Caco-2 (cell line): ENCODE data around the gene L3MBTL2. TPM values are rescaled to one million over a fixed set of nuclear protein-coding genes. Genes with fewer than 3 reads are reported as not detected.

Source experiments
- BruUV-seq: library from RNA; stranded (reverse); fragments of 400-500 nt; replicated peaks from 2 replicates; lab custom pipeline; 2021; lab: Mats Ljungman, UMichigan
- CTCF ChIA-PET: fragments of 300-600 bp; sonication (Branson Sonifier 250); formaldehyde crosslinking; loops from one replicate; lab custom pipeline; 2022; ENCODE audit warnings: antibody characterized with exemption; lab: Charles Lee
- POLR2A ChIA-PET: fragments of 300-600 bp; sonication (Branson Sonifier 250); formaldehyde crosslinking; loops from one replicate; lab custom pipeline; 2022; ENCODE audit warnings: antibody characterized with exemption; lab: Charles Lee
- DNase-seq, 2 experiments: peaks; one replicate each; pipeline versions ENCODE4 v3.0.0 to v3.0.0-alpha.2; 2020 to 2022
- H3K27me3 ChIP-seq: replicated peaks from 2 replicates; pipeline ENCODE4 v1.6.0; 2011; ENCODE audit warnings: low read length; ENCODE audit not compliant: control insufficient read depth, insufficient read depth
- H3K36me3 ChIP-seq: 2 replicates; pipeline ENCODE4 v1.5.1; 2011; ENCODE audit warnings: low read length; ENCODE audit not compliant: control insufficient read depth, insufficient read depth
- H3K4me1 ChIP-seq: fragments of 250-450 bp; sonication (Bioruptor Pico); 2 replicates; pipeline ENCODE4 v1.5.1; 2020; ENCODE audit warnings: mild to moderate bottlenecking
- H3K4me3 ChIP-seq: 2 replicates; pipeline ENCODE4 v1.5.1; 2011; ENCODE audit warnings: low read depth, mild to moderate bottlenecking, control low read depth, low read length
- H3K9me3 ChIP-seq: fragments of 250-450 bp; sonication (Bioruptor Pico); 2 replicates; pipeline ENCODE4 v1.5.1; 2020; ENCODE audit warnings: mild to moderate bottlenecking, moderate library complexity
- H3K27ac Mint-ChIP-seq: one replicate; pipeline ENCODE4 v1.8.0; 2022; ENCODE audit warnings: mixed read lengths; ENCODE audit not compliant: unreplicated experiment
- H3K27me3 Mint-ChIP-seq: one replicate; pipeline ENCODE4 v1.8.0; 2022; ENCODE audit warnings: mixed read lengths; ENCODE audit not compliant: insufficient read depth, unreplicated experiment
- H3K36me3 Mint-ChIP-seq: one replicate; pipeline ENCODE4 v1.8.0; 2022; ENCODE audit warnings: mild to moderate bottlenecking, mixed read lengths; ENCODE audit not compliant: insufficient read depth, unreplicated experiment
- H3K4me1 Mint-ChIP-seq: one replicate; pipeline ENCODE4 v1.8.0; 2022; ENCODE audit warnings: low read depth, mixed read lengths; ENCODE audit not compliant: unreplicated experiment
- H3K4me3 Mint-ChIP-seq: one replicate; pipeline ENCODE4 v1.8.0; 2022; ENCODE audit warnings: mild to moderate bottlenecking, moderate library complexity, mixed read lengths; ENCODE audit not compliant: unreplicated experiment
- H3K9me3 Mint-ChIP-seq: one replicate; pipeline ENCODE4 v1.8.0; 2022; ENCODE audit warnings: mixed read lengths; ENCODE audit not compliant: unreplicated experiment
- intact Hi-C: fragments of 100-400 bp; cut with micrococcal nuclease; formaldehyde crosslinking; loops from one replicate; pipeline ENCODE4 v1.10.0; 2022; ENCODE audit not compliant: unreplicated experiment
- total RNA-seq: library from RNA; stranded (reverse); gene quantifications from 2 replicates; pipeline ENCODE4 v1.2.3, GENCODE V29; 2022
- TF ChIP-seq, protein P1 (sequence below), 2 experiments: fragments of 200-600 bp in 1 of 2; IDR thresholded peaks; 1 replicate in 1 of 2; 2 replicates in 1 of 2; pipeline versions ENCODE4 v1.5.1 to v1.8.0; 2011 to 2022; ENCODE audit warnings: antibody characterized with exemption in 1 of 2, control low read depth in 1 of 2, inconsistent platforms in 1 of 2, low read depth in 1 of 2, low read length in 1 of 2, mild to moderate bottlenecking in 1 of 2, moderate library complexity in 1 of 2; ENCODE audit not compliant: insufficient read depth in 1 of 2, severe bottlenecking in 1 of 2, unreplicated experiment in 1 of 2

L3MBTL2 gene
- total RNA-seq, 1 experiment from 2014 or later, result 24.3 TPM

DNA sequence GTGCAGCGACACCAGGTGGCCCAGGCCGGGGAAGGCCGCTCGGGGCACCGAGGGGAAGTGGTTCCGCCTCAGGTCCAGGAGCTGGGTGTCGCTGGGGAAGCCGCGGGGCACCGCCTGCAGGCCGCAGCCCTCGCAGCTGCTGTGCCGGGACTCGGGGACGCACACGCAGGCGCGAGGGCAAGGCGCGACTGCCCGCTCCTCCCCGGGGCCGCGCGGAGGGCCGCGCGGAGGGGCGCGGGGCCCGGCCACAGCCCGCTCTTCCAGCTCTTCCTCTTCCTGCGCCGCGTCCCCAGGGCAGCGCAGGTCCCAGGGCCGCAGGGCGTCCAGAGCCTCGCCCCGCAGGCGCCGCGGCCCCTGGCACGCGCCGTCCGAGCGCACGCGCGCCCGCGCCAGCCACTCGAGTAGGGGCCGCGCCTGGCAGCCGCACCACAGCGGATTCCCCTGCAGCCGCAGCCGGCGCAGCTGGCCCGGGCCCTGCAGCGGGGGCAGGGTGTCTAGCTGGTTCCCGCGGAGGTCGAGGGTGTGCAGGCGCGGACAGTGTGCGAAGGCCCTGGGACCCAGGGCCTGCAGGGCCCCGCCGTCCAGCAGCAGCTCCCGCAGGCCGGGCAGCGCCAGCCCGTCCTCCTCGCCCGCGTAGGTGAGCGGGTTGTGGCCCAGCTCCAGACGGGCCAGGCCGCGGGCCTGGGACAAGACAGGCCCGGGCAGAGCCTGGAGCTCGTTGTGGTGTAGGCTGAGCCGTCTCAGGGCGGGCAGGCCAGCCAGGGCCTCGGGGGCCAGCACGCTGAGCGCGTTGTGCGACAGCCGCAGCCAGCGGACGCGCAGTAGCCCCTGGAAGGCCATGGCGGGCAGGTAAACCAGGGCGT, 32.8 kb downstream of the L3MBTL2 start:
- Mint-ChIP-seq H3K9me3 (no peaks in the 10 kb centered on the region), H3K4me3 (peak overlapping the region; percentile 68), H3K36me3 (peaks cover 10% of the 10 kb centered on the region), H3K4me1 (no peaks in the 10 kb centered on the region), H3K27ac (no peak overlapping the region), H3K27me3 (no peaks in the 10 kb centered on the region)
- H3K4me3 ChIP-seq, result peak overlapping the region; percentile 29
- H3K4me1 ChIP-seq, result 0 out of 2 replicates have a peak, but pooled peaks cover 5% of the 10 kb centered on the region
- H3K36me3 ChIP-seq, result no peaks in the 10 kb centered on the region
- TF ChIP-seq, protein P1, sequence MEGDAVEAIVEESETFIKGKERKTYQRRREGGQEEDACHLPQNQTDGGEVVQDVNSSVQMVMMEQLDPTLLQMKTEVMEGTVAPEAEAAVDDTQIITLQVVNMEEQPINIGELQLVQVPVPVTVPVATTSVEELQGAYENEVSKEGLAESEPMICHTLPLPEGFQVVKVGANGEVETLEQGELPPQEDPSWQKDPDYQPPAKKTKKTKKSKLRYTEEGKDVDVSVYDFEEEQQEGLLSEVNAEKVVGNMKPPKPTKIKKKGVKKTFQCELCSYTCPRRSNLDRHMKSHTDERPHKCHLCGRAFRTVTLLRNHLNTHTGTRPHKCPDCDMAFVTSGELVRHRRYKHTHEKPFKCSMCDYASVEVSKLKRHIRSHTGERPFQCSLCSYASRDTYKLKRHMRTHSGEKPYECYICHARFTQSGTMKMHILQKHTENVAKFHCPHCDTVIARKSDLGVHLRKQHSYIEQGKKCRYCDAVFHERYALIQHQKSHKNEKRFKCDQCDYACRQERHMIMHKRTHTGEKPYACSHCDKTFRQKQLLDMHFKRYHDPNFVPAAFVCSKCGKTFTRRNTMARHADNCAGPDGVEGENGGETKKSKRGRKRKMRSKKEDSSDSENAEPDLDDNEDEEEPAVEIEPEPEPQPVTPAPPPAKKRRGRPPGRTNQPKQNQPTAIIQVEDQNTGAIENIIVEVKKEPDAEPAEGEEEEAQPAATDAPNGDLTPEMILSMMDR (IDR thresholded peaks at IDR 0.05; ENCODE audit: insufficient read depth in 1 of 2, low read depth in 1 of 2, low read length in 1 of 2, severe bottlenecking in 1 of 2, unreplicated experiment in 1 of 2), result peak; percentile 50 to 69
- H3K9me3 ChIP-seq, result no peaks in the 10 kb centered on the region
- BruUV-seq, result no TSS peak
- no peaks in the 10 kb centered on the region for H3K27me3 ChIP-seq
- intact Hi-C loops, result no loop called here
- peak; percentile 80 to 85 for DNase-seq
- POLR2A ChIA-PET, result interaction anchor here (0.6 to 1.3 kb wide), 3 partner anchors 19 to 315 kb away, joined by 5 to 6 read pairs (median 6); no protein-coding TSS in a partner anchor
- CTCF ChIA-PET, result interaction anchor here (0.5 to 2.5 kb wide), 15 partner anchors 8 to 1886 kb away, joined by 3 to 39 read pairs (median 4); partner anchors contain the start of genes RANGAP1, TEF and ZC3H7B

DNA sequence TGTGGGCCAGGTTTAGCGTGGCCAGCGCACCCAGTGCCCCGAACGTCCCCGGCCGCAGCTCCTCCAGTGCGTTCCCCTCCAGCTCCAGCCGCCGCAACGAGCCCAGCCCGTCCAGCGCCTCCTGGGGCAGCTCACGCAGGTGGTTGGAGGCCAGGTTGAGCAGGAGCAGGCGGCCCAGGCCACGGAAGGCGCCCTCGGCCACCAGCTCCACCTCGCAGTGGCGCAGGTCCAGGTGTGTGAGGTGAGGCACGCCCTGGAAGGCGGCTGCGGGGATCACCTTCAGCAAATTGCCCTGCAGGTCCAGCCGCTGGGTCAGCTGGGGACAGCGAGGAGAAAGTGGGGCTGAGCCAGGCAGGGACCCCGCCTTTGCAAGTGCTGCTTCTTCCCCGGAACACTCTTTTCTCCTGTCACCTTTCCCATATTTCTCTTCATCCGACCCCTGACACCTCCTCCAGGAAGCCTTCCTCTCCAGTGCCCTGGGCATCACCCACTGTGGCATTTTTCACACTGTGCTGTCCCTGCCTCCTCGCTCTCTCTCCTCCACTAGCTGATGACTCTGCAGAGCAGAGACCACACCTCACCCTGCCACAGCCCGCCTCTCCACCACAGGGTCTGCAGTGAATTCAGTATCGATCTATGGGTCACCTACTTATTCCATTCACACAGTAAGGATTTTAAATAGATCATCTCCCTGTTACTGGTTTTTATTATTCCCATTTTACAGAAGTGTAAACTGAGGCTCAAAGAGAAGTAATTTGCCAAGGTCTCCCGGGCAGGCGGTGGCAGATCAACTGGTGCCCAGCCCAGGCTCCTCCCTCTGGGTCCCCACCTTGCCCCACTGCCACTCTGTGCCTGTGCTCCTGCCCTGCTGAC, 33.7 kb downstream of the L3MBTL2 start:
- H3K27me3 Mint-ChIP-seq, result no peaks in the 10 kb centered on the region
- intact Hi-C loops, result no loop called here
- peaks cover 10% of the 10 kb centered on the region for H3K36me3 Mint-ChIP-seq
- no peaks in the 10 kb centered on the region for H3K9me3 Mint-ChIP-seq
- H3K4me3 Mint-ChIP-seq, result peak overlapping the region; percentile 30
- ChIA-PET CTCF (interaction anchor here (1.0 to 2.5 kb wide), 2 partner anchors 41 to 316 kb away, joined by 3 to 39 read pairs; no protein-coding TSS in a partner anchor), POLR2A (interaction anchor here (1.2 to 1.3 kb wide), 2 partner anchors 287 to 316 kb away, joined by 5 to 6 read pairs; no protein-coding TSS in a partner anchor)
- TF ChIP-seq, protein P1 (IDR thresholded peaks at IDR 0.05; ENCODE audit: insufficient read depth in 1 of 2, low read depth in 1 of 2, low read length in 1 of 2, severe bottlenecking in 1 of 2, unreplicated experiment in 1 of 2), result no peak
- no peak overlapping the region for H3K27ac Mint-ChIP-seq
- H3K36me3 ChIP-seq, result no peaks in the 10 kb centered on the region
- no peaks in the 10 kb centered on the region for H3K9me3 ChIP-seq
- H3K4me1 Mint-ChIP-seq, result no peaks in the 10 kb centered on the region
- no peak overlapping the region for H3K4me3 ChIP-seq
- no peaks in the 10 kb centered on the region for H3K27me3 ChIP-seq
- DNase-seq, result no peak
- no TSS peak for BruUV-seq
- H3K4me1 ChIP-seq, result 0 out of 2 replicates have a peak, but pooled peaks cover 5% of the 10 kb centered on the region
